GM12878 (cell line): Measurements from ENCODE around the gene HEYL.

Experiments used
- CREB1 ChIP-seq: IDR thresholded peaks from 2 replicates; pipeline ENCODE4 v1.6.1; 2012; ENCODE audit warnings: low read depth, mild to moderate bottlenecking, inconsistent platforms
- CTCF ChIP-seq, 3 experiments: IDR thresholded peaks in 2 of 3; conservative IDR thresholded peaks in 1 of 3; 2 replicates each; pipeline ENCODE4 v1.5.1; 2011; ENCODE audit warnings: low read depth in 3 of 3, low read length in 3 of 3, mild to moderate bottlenecking in 3 of 3, control low read depth in 2 of 3, moderate library complexity in 2 of 3, inconsistent platforms in 1 of 3, mixed read lengths in 1 of 3; ENCODE audit not compliant: control insufficient read depth in 2 of 3, insufficient read depth in 1 of 3; ENCODE audit errors: extremely low read depth in 1 of 3
- EZH2 ChIP-seq: IDR thresholded peaks from 2 replicates; pipeline ENCODE4 v1.6.1; 2012; ENCODE audit warnings: low read depth, mild to moderate bottlenecking, control low read depth, inconsistent platforms, low read length, borderline replicate concordance; ENCODE audit not compliant: control insufficient read depth
- HCFC1 ChIP-seq: fragments of 150-350 bp; IDR thresholded peaks from 2 replicates; pipeline ENCODE4 v1.6.1; 2014; ENCODE audit warnings: low read length
- JUNB ChIP-seq: IDR thresholded peaks from 2 replicates; pipeline ENCODE4 v1.6.1; 2016; ENCODE audit warnings: antibody characterized with exemption, mild to moderate bottlenecking
- MEF2A ChIP-seq: IDR thresholded peaks from 2 replicates; pipeline ENCODE4 v1.6.1; 2011; ENCODE audit warnings: low read depth, mild to moderate bottlenecking, low read length, moderate library complexity; ENCODE audit not compliant: insufficient read depth
- POLR2A ChIP-seq: IDR thresholded peaks from 2 replicates; pipeline ENCODE4 v1.6.1; 2011; ENCODE audit warnings: low read depth, mild to moderate bottlenecking, low read length
- POLR2AphosphoS5 ChIP-seq: IDR thresholded peaks from 2 replicates; pipeline ENCODE4 v1.6.1; 2011; ENCODE audit warnings: mild to moderate bottlenecking, low read length, inconsistent platforms
- PRDM15 ChIP-seq: fragments of 450-650 bp; formaldehyde crosslinking; IDR thresholded peaks from 2 replicates; pipeline ENCODE4 v1.4.0; 2020; ENCODE audit warnings: mild to moderate bottlenecking, moderate library complexity
- SP1 ChIP-seq: IDR thresholded peaks from one replicate; pipeline ENCODE4 v1.6.1; 2011; ENCODE audit warnings: low read depth, low read length

DNA sequence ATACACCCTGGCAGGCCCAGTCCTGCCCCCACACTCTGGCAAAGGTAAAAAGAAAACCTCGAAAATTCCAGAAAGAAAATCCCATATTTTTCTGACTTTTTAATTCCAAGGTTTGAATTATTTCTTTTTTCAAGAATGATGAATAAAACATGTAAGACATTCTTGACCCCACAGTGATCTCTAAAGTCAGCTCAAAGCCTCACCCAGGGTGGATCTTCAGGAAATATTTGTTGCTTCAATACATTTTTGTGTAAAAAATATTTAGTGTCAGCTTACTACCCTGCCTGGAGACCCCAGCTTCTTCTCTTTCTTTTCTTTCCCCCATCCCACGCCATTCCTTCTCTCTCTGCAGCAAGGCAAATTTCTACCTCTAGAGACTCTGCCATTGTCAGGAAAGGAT, 39.4 kb upstream of the HEYL start:
- TF ChIP-seq EZH2, result no peak
- no peak for TF ChIP-seq POLR2A
- no peak for TF ChIP-seq POLR2AphosphoS5
- TF ChIP-seq CREB1, result no peak
- TF ChIP-seq PRDM15 (CRISPR knock-in tag), result no peak
- TF ChIP-seq HCFC1, result no peak
- no peak for TF ChIP-seq CTCF (IDR thresholded peaks at IDR 0.05 in 2 of 3, conservative IDR thresholded peaks at IDR 0.05 in 1 of 3; ENCODE audit: control insufficient read depth in 2 of 3, extremely low read depth in 1 of 3, insufficient read depth in 1 of 3, low read depth in 3 of 3, low read length in 3 of 3)
- TF ChIP-seq JUNB, result no peak
- TF ChIP-seq SP1, result no peak
- TF ChIP-seq MEF2A, result no peak
